T-cell (primary cell): Measurements from ENCODE around the gene HDGFL2. TPM values are rescaled to one million over a fixed set of nuclear protein-coding genes. Genes with fewer than 3 reads are reported as not detected.
A peak's percentile ranks its signal among the peaks of the same experiment; 100 is the strongest.

Experiments used
- ATAC-seq, 4 experiments: fragments of 200-7000 bp in 3 of 4; fragments of 150-1000 bp in 1 of 4; cut with Tn5 transposase; replicated peaks in 1 of 4; 1 replicate in 3 of 4; 2 replicates in 1 of 4; pipeline ENCODE4 v1.10.0; 2021; ENCODE audit warnings: moderate library complexity in 3 of 4, mild to moderate bottlenecking in 2 of 4, moderate number of reproducible peaks in 1 of 4
- CTCF ChIA-PET, 2 donors: fragments of 300-600 bp; sonication (Branson Sonifier 250); formaldehyde crosslinking; loops; one replicate each; lab custom pipeline; 2022; ENCODE audit warnings: antibody characterized with exemption in 2 of 2; lab: Charles Lee
- POLR2A ChIA-PET, 2 donors: fragments of 300-600 bp; sonication (Branson Sonifier 250); formaldehyde crosslinking; loops; one replicate each; lab custom pipeline; 2022; ENCODE audit warnings: antibody characterized with exemption in 2 of 2; lab: Charles Lee
- DNase-seq, 35 experiments: peaks; one replicate each; pipeline versions ENCODE4 v3.0.0 to v3.0.0-alpha.2; 2013 to 2023
- H3K27ac ChIP-seq: one replicate; pipeline ENCODE4 v1.5.1; 2013; ENCODE audit warnings: low read length
- H3K27me3 ChIP-seq, 2 experiments: replicated peaks in 1 of 2; 1 replicate in 1 of 2; 2 replicates in 1 of 2; pipeline versions ENCODE4 v1.6.1 to v1.7.0; 2013; ENCODE audit warnings: low read length in 1 of 2, mixed read lengths in 1 of 2; ENCODE audit not compliant: control insufficient read depth in 2 of 2, insufficient read depth in 2 of 2; ENCODE audit errors: extremely low read depth in 1 of 2
- H3K36me3 ChIP-seq, 2 donors: 1 replicate in 1 of 2; 2 replicates in 1 of 2; pipeline versions ENCODE4 v1.6.1 to v1.7.0; 2013; ENCODE audit warnings: low read length in 1 of 2; ENCODE audit not compliant: control insufficient read depth in 2 of 2, insufficient read depth in 1 of 2; ENCODE audit errors: extremely low read depth in 1 of 2
- H3K4me1 ChIP-seq, 2 experiments: 1 replicate in 1 of 2; 2 replicates in 1 of 2; pipeline versions ENCODE4 v1.6.1 to v1.7.0; 2013; ENCODE audit warnings: low read length in 2 of 2, mixed read lengths in 1 of 2; ENCODE audit not compliant: insufficient read depth in 2 of 2, control insufficient read depth in 1 of 2; ENCODE audit errors: extremely low read depth in 1 of 2
- H3K4me3 ChIP-seq, 2 donors: 1 replicate in 1 of 2; 2 replicates in 1 of 2; pipeline versions ENCODE4 v1.5.1 to v1.7.0; 2013; ENCODE audit warnings: mild to moderate bottlenecking in 2 of 2, low read length in 1 of 2, moderate library complexity in 1 of 2; ENCODE audit not compliant: control insufficient read depth in 1 of 2; ENCODE audit errors: extremely low read depth in 1 of 2
- H3K9me3 ChIP-seq: 2 replicates; pipeline ENCODE4 v1.7.0; 2013
- H3K27ac Mint-ChIP-seq, 2 donors: one replicate each; pipeline ENCODE4 v1.8.0; 2020 to 2021; ENCODE audit warnings: mild to moderate bottlenecking in 2 of 2, mixed read lengths in 2 of 2
- H3K27me3 Mint-ChIP-seq, 2 donors: one replicate each; pipeline ENCODE4 v1.8.0; 2021 to 2022; ENCODE audit warnings: mixed read lengths in 2 of 2
- H3K36me3 Mint-ChIP-seq: one replicate; pipeline ENCODE4 v1.8.0; 2021; ENCODE audit warnings: mixed read lengths
- H3K4me1 Mint-ChIP-seq, 3 donors: one replicate each; pipeline ENCODE4 v1.8.0; 2020 to 2022; ENCODE audit warnings: mixed read lengths in 3 of 3, mild to moderate bottlenecking in 1 of 3
- H3K4me3 Mint-ChIP-seq, 3 donors: one replicate each; pipeline ENCODE4 v1.8.0; 2020 to 2022; ENCODE audit warnings: mild to moderate bottlenecking in 3 of 3, mixed read lengths in 3 of 3, moderate library complexity in 3 of 3
- H3K9me3 Mint-ChIP-seq, 3 donors: one replicate each; pipeline ENCODE4 v1.8.0; 2020 to 2022; ENCODE audit warnings: mixed read lengths in 3 of 3
- WGBS: methylation state at CpG from one replicate; pipeline ENCODE4 v1.1.5; 2013; ENCODE audit warnings: missing lambda C conversion rate; ENCODE audit not compliant: insufficient coverage; 5-methylcytosine and 5-hydroxymethylcytosine counted together
- total RNA-seq, 35 experiments: library from RNA in 6 of 35; stranded (reverse) in 6 of 35; fragments of 120-200 nt in 1 of 35; gene quantifications; one replicate each; pipeline versions ENCODE4 v1.2.1 to v1.2.4 and lab custom pipeline; 2013 to 2026

The HDGFL2 gene
- total RNA-seq, 5 donors from 2014 or later (not counting 1 experiment from before 2014, with no cell fraction given): 24.9 to 41.8 (median 39.4) TPM

DNA sequence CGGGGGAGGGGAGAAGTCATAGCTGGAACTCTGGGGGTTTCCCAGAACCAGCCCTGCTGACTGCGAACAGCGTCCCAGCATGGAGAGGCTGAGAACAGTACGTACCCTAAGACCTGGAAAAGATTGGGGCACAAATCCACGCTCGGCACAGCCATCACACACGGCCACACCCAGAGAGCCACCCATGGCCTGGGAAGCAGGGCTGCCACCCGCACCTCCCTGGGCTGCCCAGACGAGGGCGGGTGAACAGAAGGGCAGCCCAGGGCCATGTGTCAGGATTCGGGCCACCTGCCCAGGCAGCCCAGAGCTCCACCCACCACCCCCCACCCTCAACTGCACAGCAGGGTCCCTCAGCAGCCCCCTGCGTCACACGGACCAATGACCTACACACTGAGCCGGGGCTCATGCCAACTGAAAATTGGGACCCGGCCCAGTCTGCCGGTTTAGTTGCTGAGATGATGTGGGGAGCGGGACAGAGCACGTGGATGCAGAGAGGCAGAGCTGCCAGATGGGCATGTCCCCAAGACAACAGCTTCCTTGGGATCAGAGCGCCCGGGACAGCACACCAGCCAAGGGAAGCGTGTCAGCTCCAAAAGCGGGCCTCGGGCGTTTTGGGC is 23.0 kb upstream of the HDGFL2 start:
- ChIA-PET CTCF (no interaction called here), POLR2A (no interaction called here)
- H3K4me1 Mint-ChIP-seq: no peaks in the 10 kb centered on the region
- no peak overlapping the region for H3K4me3 Mint-ChIP-seq
- no peak overlapping the region for H3K4me3 ChIP-seq
- H3K4me1 ChIP-seq: no peaks in the 10 kb centered on the region
- H3K27me3 Mint-ChIP-seq: no peaks in the 10 kb centered on the region
- WGBS: 94% methylated on average over 23 of the region's 24 CpGs
- H3K27ac Mint-ChIP-seq: no peak overlapping the region
- no peak for ATAC-seq
- peaks cover 32 to 73% of the 10 kb centered on the region in 2 donors for H3K36me3 ChIP-seq
- H3K9me3 Mint-ChIP-seq: no peaks in the 10 kb centered on the region
- no peak for DNase-seq
- H3K36me3 Mint-ChIP-seq: peaks cover 18% of the 10 kb centered on the region
- H3K27me3 ChIP-seq: no peaks in the 10 kb centered on the region
- H3K27ac ChIP-seq: no peak overlapping the region
- H3K9me3 ChIP-seq: no peaks in the 10 kb centered on the region

DNA sequence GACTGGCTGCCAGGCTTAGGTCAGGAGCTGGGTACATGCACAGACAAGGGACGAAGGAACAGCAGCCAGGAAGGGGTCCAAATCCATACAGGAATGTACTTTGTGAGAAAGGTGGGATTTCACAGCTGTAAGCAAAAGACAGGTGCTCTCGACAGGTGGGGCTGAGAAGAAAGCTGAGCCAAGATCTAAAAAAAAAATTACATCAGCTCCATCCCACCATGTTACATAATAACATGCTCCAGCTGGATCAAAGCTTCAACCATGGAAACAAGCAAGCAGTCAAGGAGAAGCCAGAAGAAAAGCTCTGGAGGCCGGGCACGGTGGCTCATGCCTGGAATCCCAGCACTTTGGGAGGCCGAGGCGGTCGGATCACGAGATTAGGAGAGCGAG is 22.5 kb upstream of the HDGFL2 start:
- H3K36me3 Mint-ChIP-seq: peaks cover 18% of the 10 kb centered on the region
- H3K4me1 Mint-ChIP-seq: no peaks in the 10 kb centered on the region
- no peaks in the 10 kb centered on the region for H3K27me3 ChIP-seq
- H3K9me3 ChIP-seq: no peaks in the 10 kb centered on the region
- peaks cover 35 to 70% of the 10 kb centered on the region in 2 donors for H3K36me3 ChIP-seq
- H3K27me3 Mint-ChIP-seq: no peaks in the 10 kb centered on the region
- no peak overlapping the region for H3K4me3 Mint-ChIP-seq
- ChIA-PET POLR2A (no interaction called here), CTCF (no interaction called here)
- no peak overlapping the region for H3K27ac Mint-ChIP-seq
- no peaks in the 10 kb centered on the region for H3K9me3 Mint-ChIP-seq
- H3K4me1 ChIP-seq: no peaks in the 10 kb centered on the region
- H3K27ac ChIP-seq: no peak overlapping the region
- H3K4me3 ChIP-seq: no peak overlapping the region
- DNase-seq: no peak
- 98% methylated on average over 6 of the region's 9 CpGs for WGBS
- no peak for ATAC-seq

DNA sequence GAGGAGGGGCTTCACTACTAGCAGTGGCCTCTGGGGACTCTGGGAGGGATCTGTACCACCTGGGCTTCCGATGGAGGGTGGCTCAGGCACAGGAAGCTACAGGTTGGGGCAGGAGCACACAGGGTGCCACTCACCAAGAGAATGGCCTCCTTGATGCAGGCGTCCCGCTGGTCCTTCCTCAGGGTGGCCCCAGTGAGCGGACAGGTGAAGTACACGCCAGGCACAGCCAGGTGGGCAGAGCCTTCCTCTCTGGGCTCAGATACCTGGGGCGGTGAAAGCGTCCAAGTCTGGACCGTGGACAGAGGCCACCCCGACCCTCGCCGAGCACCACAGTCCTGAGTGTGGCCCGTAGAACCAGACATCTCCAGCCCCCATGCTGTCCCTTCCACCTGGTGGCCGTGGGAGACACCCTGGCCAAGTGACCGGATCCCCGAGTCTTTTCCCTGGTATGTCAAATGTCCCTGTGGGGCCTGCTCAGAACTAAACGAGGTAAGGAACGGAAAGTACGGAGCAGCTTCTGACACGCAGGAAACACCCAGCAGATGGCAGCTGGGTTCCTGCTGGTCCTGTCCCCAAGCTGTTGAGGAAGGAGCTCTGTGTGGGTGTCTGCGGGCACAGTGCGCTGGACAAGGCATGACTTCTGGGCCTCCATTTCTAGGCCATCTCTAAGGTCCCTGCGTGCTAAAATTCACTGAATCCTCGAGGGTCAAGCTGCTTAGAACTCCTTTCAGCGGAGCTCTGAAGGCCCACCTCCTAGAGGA is 19.7 kb upstream of the HDGFL2 start:
- DNase-seq (no peak), ATAC-seq (no peak)
- Histone ChIP-seq H3K27me3 (no peaks in the 10 kb centered on the region), H3K4me3 (no peak overlapping the region), H3K27ac (no peak overlapping the region), H3K9me3 (no peaks in the 10 kb centered on the region), H3K4me1 (peaks cover 0 to 19% of the 10 kb centered on the region in 2 experiments), H3K36me3 (peaks cover 28 to 45% of the 10 kb centered on the region in 2 donors)
- ChIA-PET POLR2A (no interaction called here), CTCF (no interaction called here)
- Mint-ChIP-seq H3K27ac (no peak overlapping the region), H3K4me1 (peaks cover 14 to 22% (median 16%) of the 10 kb centered on the region in 3 donors), H3K27me3 (no peaks in the 10 kb centered on the region), H3K4me3 (no peak overlapping the region), H3K9me3 (no peaks in the 10 kb centered on the region), H3K36me3 (peaks cover 18% of the 10 kb centered on the region)
- 94% methylated on average over 24 of the region's 24 CpGs for WGBS

DNA sequence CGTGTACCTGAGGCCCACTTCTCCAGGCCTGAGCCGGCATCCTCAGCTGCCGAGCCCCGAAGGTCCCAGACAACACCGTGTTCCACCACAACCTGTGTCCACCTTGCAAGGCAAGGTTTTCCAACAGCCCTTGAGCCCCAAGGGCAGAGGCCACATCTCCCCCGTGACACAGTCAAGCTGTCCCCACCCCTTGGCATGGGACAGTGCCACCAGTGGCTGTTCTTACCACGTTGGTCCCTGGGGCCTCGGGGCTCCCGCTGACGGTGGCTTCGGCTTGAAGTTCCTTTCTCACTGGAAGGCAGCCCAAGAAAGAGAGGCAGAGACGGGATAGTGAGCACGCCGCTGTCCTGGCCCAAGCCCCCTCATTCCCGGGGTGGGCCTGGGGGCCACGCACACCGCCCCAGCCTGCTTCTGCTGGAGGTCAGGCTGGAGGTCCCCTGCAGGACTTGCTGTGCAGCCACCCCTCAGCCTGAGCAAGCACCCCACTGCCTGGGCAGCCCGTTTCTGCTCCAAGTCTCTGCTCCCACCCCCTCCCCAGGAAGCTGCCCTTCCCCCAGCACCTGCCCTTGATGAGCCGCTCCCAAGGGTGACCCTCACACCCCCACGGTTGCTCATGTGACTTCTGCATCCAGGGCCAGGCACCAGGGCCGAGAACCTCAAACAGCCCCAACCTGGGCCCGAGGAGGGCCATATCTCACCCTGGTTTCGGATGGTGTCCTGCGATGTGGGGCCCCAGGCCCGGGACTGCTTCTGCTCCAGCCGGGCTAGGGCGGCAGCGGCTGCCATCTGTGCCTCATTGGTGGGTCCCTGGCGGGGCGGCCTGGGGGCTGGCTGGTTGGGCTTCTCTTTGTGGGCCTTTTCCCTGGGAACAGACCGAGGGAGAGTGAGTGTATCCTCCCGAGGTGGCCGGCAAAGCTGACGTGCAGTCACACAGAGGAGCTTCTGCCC is 18.6 kb upstream of the HDGFL2 start:
- Mint-ChIP-seq H3K4me1 (peaks cover 14 to 26% (median 19%) of the 10 kb centered on the region in 3 donors), H3K4me3 (no peak overlapping the region), H3K36me3 (peaks cover 12% of the 10 kb centered on the region), H3K9me3 (no peaks in the 10 kb centered on the region), H3K27me3 (no peaks in the 10 kb centered on the region), H3K27ac (no peak overlapping the region)
- Histone ChIP-seq H3K27ac (no peak overlapping the region), H3K4me3 (no peak overlapping the region), H3K9me3 (no peaks in the 10 kb centered on the region), H3K36me3 (peaks cover 19 to 34% of the 10 kb centered on the region in 2 donors), H3K4me1 (peaks cover 2 to 25% of the 10 kb centered on the region in 2 experiments), H3K27me3 (no peaks in the 10 kb centered on the region)
- no peak for DNase-seq
- CTCF ChIA-PET: no interaction called here
- 89% methylated on average over 26 of the region's 34 CpGs for WGBS
- POLR2A ChIA-PET: no interaction called here
- ATAC-seq: no peak

DNA sequence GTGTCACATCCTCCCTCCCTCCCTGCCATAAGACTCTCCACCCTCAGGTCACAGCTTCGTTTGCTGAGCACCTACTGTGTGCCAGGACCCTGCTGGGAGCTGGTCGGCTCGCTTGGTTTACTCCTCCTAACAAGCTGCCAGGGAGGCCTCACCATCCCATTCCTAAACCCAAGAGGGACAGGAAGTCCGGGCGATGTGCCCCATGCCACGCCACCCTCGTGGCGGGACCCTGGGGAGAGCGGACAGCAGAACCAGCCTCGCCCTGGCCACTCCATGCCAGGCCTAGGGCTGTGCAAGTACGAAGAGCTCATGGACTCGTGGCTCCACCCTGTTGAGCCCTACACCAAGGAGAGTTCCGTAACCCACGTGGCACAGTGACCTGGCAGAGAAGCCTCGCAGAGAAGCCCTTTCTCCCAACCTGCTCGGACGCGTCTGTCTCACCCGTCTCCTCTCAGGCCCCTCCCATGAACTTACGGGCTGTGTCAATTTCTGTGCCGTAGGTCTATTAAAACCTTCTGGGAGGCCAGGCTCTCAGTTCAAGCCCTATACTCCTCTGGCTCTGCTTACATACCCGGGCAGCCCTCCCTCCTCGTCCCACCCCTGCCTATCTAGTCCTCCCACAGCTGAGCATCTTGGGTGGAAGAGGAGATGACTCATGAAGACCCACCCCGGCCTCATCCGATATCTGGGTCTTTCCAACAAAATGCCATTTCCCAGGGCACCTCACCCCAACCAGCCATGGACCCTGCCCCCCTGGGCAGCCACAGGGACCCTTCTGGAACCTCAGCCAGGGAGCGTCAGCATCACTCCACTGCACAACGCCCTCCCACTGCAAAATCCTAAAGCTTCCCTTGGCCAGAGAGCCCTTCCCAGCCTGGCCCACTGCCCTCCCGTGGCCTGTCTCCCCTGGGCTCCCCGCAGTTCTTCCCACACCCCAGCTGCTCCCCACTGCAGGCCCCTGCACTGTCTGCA is 17.1 kb upstream of the HDGFL2 start:
- H3K4me1 ChIP-seq: peaks cover 2 to 25% of the 10 kb centered on the region in 2 experiments
- Mint-ChIP-seq H3K27me3 (no peaks in the 10 kb centered on the region), H3K27ac (peak overlapping the region in 1 of 2 donors; percentile 15), H3K36me3 (peaks cover 4% of the 10 kb centered on the region), H3K4me3 (peak overlapping the region in 2 of 3 donors; percentile 13), H3K9me3 (no peaks in the 10 kb centered on the region), H3K4me1 (peaks cover 14 to 26% (median 19%) of the 10 kb centered on the region in 3 donors)
- ChIA-PET POLR2A (no interaction called here), CTCF (interaction anchor here (0.5 to 0.6 kb wide), 2 partner anchors 18 to 213 kb away, joined by 3 to 4 read pairs; no protein-coding TSS in a partner anchor)
- no peak overlapping the region for H3K4me3 ChIP-seq
- H3K9me3 ChIP-seq: no peaks in the 10 kb centered on the region
- peaks cover 11 to 22% of the 10 kb centered on the region in 2 donors for H3K36me3 ChIP-seq
- WGBS: 87% methylated on average over 17 of the region's 29 CpGs
- peak overlapping the region; percentile 60 for H3K27ac ChIP-seq
- DNase-seq (no peak), ATAC-seq (no peak)
- no peaks in the 10 kb centered on the region for H3K27me3 ChIP-seq
